Left lung (tissue), 10 donors: ENCODE results near the gene MATN1. TPM values are rescaled to one million over a fixed set of nuclear protein-coding genes. Genes with fewer than 3 reads are reported as not detected.
A peak's percentile ranks its signal among the peaks of the same experiment; 100 is the strongest.

Experiments used
- ATAC-seq: fragments of 200-7000 bp; cut with Tn5 transposase; one replicate; pipeline ENCODE4 v1.9.1; 2020; ENCODE audit warnings: moderate library complexity
- DNase-seq, 4 donors: peaks; one replicate each; pipeline ENCODE4 v3.0.0-alpha.2; 2013 to 2020
- H3K27ac ChIP-seq, 2 donors: fragments of 200-600 bp; sonication (generic) in 1 of 2; one replicate each; pipeline versions ENCODE4 v1.5.0 to v1.8.0; 2020 to 2021
- H3K27me3 ChIP-seq, 2 donors: fragments of 200-600 bp; sonication (generic) in 1 of 2; one replicate each; pipeline versions ENCODE4 v1.5.0 to v1.8.0; 2020 to 2021
- H3K36me3 ChIP-seq, 2 donors: fragments of 200-600 bp; sonication (generic) in 1 of 2; one replicate each; pipeline versions ENCODE4 v1.5.0 to v1.8.0; 2020 to 2021
- H3K4me1 ChIP-seq, 2 donors: fragments of 200-600 bp; one replicate each; pipeline ENCODE4 v1.8.0; 2021
- H3K4me3 ChIP-seq, 2 donors: fragments of 200-600 bp; sonication (generic) in 1 of 2; one replicate each; pipeline versions ENCODE4 v1.5.0 to v1.8.0; 2020 to 2021; ENCODE audit warnings: mild to moderate bottlenecking in 1 of 2
- H3K9me3 ChIP-seq, 2 donors: fragments of 200-600 bp; sonication (generic) in 1 of 2; one replicate each; pipeline versions ENCODE4 v1.5.0 to v1.8.0; 2020 to 2021
- CTCF ChIP-seq, 2 donors: fragments of 200-600 bp; sonication (generic) in 1 of 2; IDR thresholded peaks; one replicate each; pipeline versions ENCODE4 v1.5.0 to v1.8.0; 2021; ENCODE audit warnings: antibody characterized with exemption in 2 of 2
- intact Hi-C, 2 donors: fragments of 100-400 bp; cut with DNase I; formaldehyde crosslinking; loops; one replicate each; pipeline versions ENCODE4 v1.11.2 to v1.14.2; 2022
- polyA plus RNA-seq, 6 donors: library from polyadenylated mRNA; unstranded; fragments of 120-200 nt; gene quantifications; one replicate each; pipeline ENCODE4 v1.2.1, GENCODE V29; 2013; ENCODE audit not compliant: insufficient read length in 6 of 6
- total RNA-seq, 2 donors: library from RNA; stranded (reverse); fragmentation: NEBNext Ultra II Directional; extraction: Animal tissue kit (Norgen Biotek cat#: 25700); gene quantifications; one replicate each; pipeline ENCODE4 v1.2.1, GENCODE V29; 2021
- donor health status: DM: no; HTN: yes; CAD: no.
- donor health status: DM: no; HTN: no; CAD: no.

Gene MATN1
- total and polyA plus RNA-seq, 8 donors, result 0.08 to 1.1 (median 0.43) TPM; not detected in 1

GRCh38 chr1:30748098-30748698 is 24.8 kb upstream of the MATN1 start:
- Histone ChIP-seq H3K4me3 (peak overlapping the region in 1 of 2 donors; percentile 4), H3K27me3 (no peaks in the 10 kb centered on the region), H3K27ac (peak overlapping the region in 1 of 2 donors; percentile 57), H3K9me3 (no peaks in the 10 kb centered on the region), H3K4me1 (peaks cover 0 to 100% of the 10 kb centered on the region in 2 donors), H3K36me3 (peaks cover 0 to 48% of the 10 kb centered on the region in 2 donors)
- ATAC-seq (peak; percentile 4), DNase-seq (no peak)
- no peak for TF ChIP-seq CTCF (IDR thresholded peaks at IDR 0.05)
- intact Hi-C loops, result no loop called here

- ATAC-seq (no peak), DNase-seq (no peak)
- Histone ChIP-seq H3K27me3 (no peaks in the 10 kb centered on the region), H3K4me1 (peaks cover 0 to 100% of the 10 kb centered on the region in 2 donors), H3K4me3 (peak overlapping the region in 1 of 2 donors; percentile 9), H3K9me3 (no peaks in the 10 kb centered on the region), H3K36me3 (peaks cover 0 to 47% of the 10 kb centered on the region in 2 donors), H3K27ac (peak overlapping the region in 1 of 2 donors; percentile 57)
- TF ChIP-seq CTCF (IDR thresholded peaks at IDR 0.05), result no peak
- intact Hi-C loops, result no loop called here
Observed at GRCh38 chr1:30747033-30748008, 23.9 kb upstream of the MATN1 start.

- H3K4me1 ChIP-seq, result peaks cover 0 to 100% of the 10 kb centered on the region in 2 donors
- TF ChIP-seq CTCF (IDR thresholded peaks at IDR 0.05), result no peak
- peaks cover 0 to 48% of the 10 kb centered on the region in 2 donors for H3K36me3 ChIP-seq
- H3K27ac ChIP-seq, result peak overlapping the region; percentile 7 to 57
- intact Hi-C loops, result no loop called here
- H3K4me3 ChIP-seq, result peak overlapping the region in 1 of 2 donors; percentile 9
- no peaks in the 10 kb centered on the region for H3K27me3 ChIP-seq
- no peak for DNase-seq
- ATAC-seq, result peak; percentile 22
- H3K9me3 ChIP-seq, result no peaks in the 10 kb centered on the region
Observed at GRCh38 chr1:30746212-30747032, 23.0 kb upstream of the MATN1 start.

GRCh38 chr1:30745834-30746208 is 22.4 kb upstream of the MATN1 start:
- intact Hi-C loops, result no loop called here
- H3K36me3 ChIP-seq, result peaks cover 0 to 48% of the 10 kb centered on the region in 2 donors
- no peaks in the 10 kb centered on the region for H3K27me3 ChIP-seq
- ATAC-seq (no peak), DNase-seq (no peak)
- TF ChIP-seq CTCF (IDR thresholded peaks at IDR 0.05), result no peak
- peaks cover 0 to 100% of the 10 kb centered on the region in 2 donors for H3K4me1 ChIP-seq
- H3K27ac ChIP-seq, result peak overlapping the region; percentile 7 to 57
- no peaks in the 10 kb centered on the region for H3K9me3 ChIP-seq
- H3K4me3 ChIP-seq, result no peak overlapping the region
